ENCODE data around the gene SCGB1C2. TPM values are rescaled to one million over a fixed set of nuclear protein-coding genes. Genes with fewer than 3 reads are reported as not detected.
"Not testable (repeated sequence)": the region's sequence is repeated elsewhere in the genome, so short reads cannot be mapped to it uniquely, and the experiment has no call there.

SCGB1C2 gene
- not detected for total RNA-seq
- total RNA-seq: 0 reads per million in 2 donors

GRCh38 chr17:137166-137807 lies at the start of gene SCGB1C2:
TSS of gene SCGB1C2 (plus strand) at chr17:137569. CDS start at chr17:137591, 22 bp downstream.
- not testable (repeated sequence) for H3K27ac Mint-ChIP-seq; ATAC-seq; H3K9me3 ChIP-seq (ENCODE audit: control insufficient read depth, low read length, poor library complexity, severe bottlenecking); H3K4me3 Mint-ChIP-seq; H3K4me1 Mint-ChIP-seq; H3K27me3 Mint-ChIP-seq; H3K36me3 Mint-ChIP-seq (ENCODE audit: low read depth); DNase-seq

- not testable (repeated sequence) for DNase-seq; H3K36me3 Mint-ChIP-seq (ENCODE audit: low read depth); H3K4me1 Mint-ChIP-seq; H3K27ac Mint-ChIP-seq; H3K9me3 ChIP-seq (ENCODE audit: control insufficient read depth, low read length, poor library complexity, severe bottlenecking); H3K27me3 Mint-ChIP-seq; H3K4me3 Mint-ChIP-seq; ATAC-seq
Observed at GRCh38 chr17:113111-113510, 24.3 kb upstream of the SCGB1C2 start.

- H3K36me3 Mint-ChIP-seq (ENCODE audit: low read depth); H3K4me1 Mint-ChIP-seq; H3K4me3 Mint-ChIP-seq; H3K9me3 ChIP-seq (ENCODE audit: control insufficient read depth, low read length, poor library complexity, severe bottlenecking); H3K27me3 Mint-ChIP-seq; ATAC-seq; H3K27ac Mint-ChIP-seq: not testable (repeated sequence)
- peak in 1 of 3 donors; percentile 60 for DNase-seq
Observed at GRCh38 chr17:118339-118917, 18.9 kb upstream of the SCGB1C2 start.

GRCh38 chr17:133932-134331 lies 3.4 kb upstream of the SCGB1C2 start:
- DNase-seq; H3K36me3 Mint-ChIP-seq (ENCODE audit: low read depth); ATAC-seq: not testable (repeated sequence)

GRCh38 chr17:134332-134785 lies 3.0 kb upstream of the SCGB1C2 start:
- H3K4me3 Mint-ChIP-seq; H3K4me1 Mint-ChIP-seq; H3K27me3 Mint-ChIP-seq; H3K27ac Mint-ChIP-seq; H3K36me3 Mint-ChIP-seq (ENCODE audit: low read depth); H3K9me3 ChIP-seq (ENCODE audit: control insufficient read depth, low read length, poor library complexity, severe bottlenecking): not testable (repeated sequence)
- DNase-seq: peak in 1 of 3 donors; percentile 38
- peak; percentile 67 for ATAC-seq

More at GRCh38 chr17:133932-134331, 3.4 kb upstream of the SCGB1C2 start:
- not testable (repeated sequence) for H3K4me3 Mint-ChIP-seq; H3K9me3 ChIP-seq (ENCODE audit: control insufficient read depth, low read length, poor library complexity, severe bottlenecking); H3K27me3 Mint-ChIP-seq; H3K27ac Mint-ChIP-seq; H3K4me1 Mint-ChIP-seq

- H3K9me3 ChIP-seq (ENCODE audit: control insufficient read depth, low read length, poor library complexity, severe bottlenecking); H3K4me3 Mint-ChIP-seq; H3K27me3 Mint-ChIP-seq; ATAC-seq; H3K27ac Mint-ChIP-seq; H3K4me1 Mint-ChIP-seq; H3K36me3 Mint-ChIP-seq (ENCODE audit: low read depth); DNase-seq: not testable (repeated sequence)
Observed at GRCh38 chr17:135022-135421, 2.3 kb upstream of the SCGB1C2 start.

- H3K9me3 ChIP-seq (ENCODE audit: control insufficient read depth, low read length, poor library complexity, severe bottlenecking); H3K27me3 Mint-ChIP-seq; H3K36me3 Mint-ChIP-seq (ENCODE audit: low read depth); H3K4me3 Mint-ChIP-seq; H3K27ac Mint-ChIP-seq; H3K4me1 Mint-ChIP-seq; DNase-seq: not testable (repeated sequence)
- ATAC-seq: peak; percentile 63
Observed at GRCh38 chr17:135895-136294, 1.5 kb upstream of the SCGB1C2 start.

- H3K36me3 Mint-ChIP-seq (ENCODE audit: low read depth); H3K27ac Mint-ChIP-seq; H3K4me3 Mint-ChIP-seq; H3K9me3 ChIP-seq (ENCODE audit: control insufficient read depth, low read length, poor library complexity, severe bottlenecking); H3K27me3 Mint-ChIP-seq; H3K4me1 Mint-ChIP-seq: not testable (repeated sequence)
- DNase-seq (peak; percentile 47 to 63 (median 62)), ATAC-seq (peak; percentile 85)
Observed at GRCh38 chr17:136531-136930, 838 bp upstream of the SCGB1C2 start.

GRCh38 chr17:139401-140205 lies 2.2 kb downstream of the SCGB1C2 start:
- H3K27ac Mint-ChIP-seq; H3K9me3 ChIP-seq (ENCODE audit: control insufficient read depth, low read length, poor library complexity, severe bottlenecking); H3K4me3 Mint-ChIP-seq; H3K36me3 Mint-ChIP-seq (ENCODE audit: low read depth); H3K4me1 Mint-ChIP-seq; H3K27me3 Mint-ChIP-seq; ATAC-seq: not testable (repeated sequence)
- DNase-seq: peak in 1 of 3 donors; percentile 1

GRCh38 chr17:142102-142661 lies 4.8 kb downstream of the SCGB1C2 start:
- H3K36me3 Mint-ChIP-seq (ENCODE audit: low read depth): no peaks in the 10 kb centered on the region
- H3K4me3 Mint-ChIP-seq: no peak overlapping the region
- no peaks in the 10 kb centered on the region for H3K27me3 Mint-ChIP-seq
- H3K9me3 ChIP-seq (ENCODE audit: control insufficient read depth, low read length, poor library complexity, severe bottlenecking): no peaks in the 10 kb centered on the region
- peak in 1 of 3 donors; percentile 5 for DNase-seq
- H3K4me1 Mint-ChIP-seq: peaks cover 2% of the 10 kb centered on the region
- no peak overlapping the region for H3K27ac Mint-ChIP-seq
- no peak for ATAC-seq

- DNase-seq (no peak), ATAC-seq (no peak)
- Mint-ChIP-seq H3K4me3 (no peak overlapping the region), H3K27ac (no peak overlapping the region), H3K27me3 (no peaks in the 10 kb centered on the region), H3K36me3 (ENCODE audit: low read depth) (no peaks in the 10 kb centered on the region), H3K4me1 (peaks cover 2% of the 10 kb centered on the region)
- no peaks in the 10 kb centered on the region for H3K9me3 ChIP-seq (ENCODE audit: control insufficient read depth, low read length, poor library complexity, severe bottlenecking)
Observed at GRCh38 chr17:142876-143784, 5.8 kb downstream of the SCGB1C2 start.

GRCh38 chr17:143785-144281 lies 6.5 kb downstream of the SCGB1C2 start:
- peak; percentile 73 to 91 (median 74) for DNase-seq
- Mint-ChIP-seq H3K36me3 (ENCODE audit: low read depth) (no peaks in the 10 kb centered on the region), H3K27me3 (no peaks in the 10 kb centered on the region), H3K4me1 (peaks cover 2% of the 10 kb centered on the region), H3K27ac (no peak overlapping the region), H3K4me3 (no peak overlapping the region)
- no peaks in the 10 kb centered on the region for H3K9me3 ChIP-seq (ENCODE audit: control insufficient read depth, low read length, poor library complexity, severe bottlenecking)
- peak; percentile 96 for ATAC-seq
